Measurements from ENCODE around the gene PDE11A. TPM values are rescaled to one million over a fixed set of nuclear protein-coding genes. Genes with fewer than 3 reads are reported as not detected.

Gene PDE11A
- total and polyA plus RNA-seq, 8 donors, result under 0.01 to 0.87 (median 0.40) TPM; not detected in 2

- Histone ChIP-seq H3K27ac (no peak overlapping the region), H3K27me3 (no peaks in the 10 kb centered on the region), H3K36me3 (no peaks in the 10 kb centered on the region), H3K4me1 (peaks cover 0 to 5% (median 2%) of the 10 kb centered on the region in 4 donors), H3K4me3 (no peak overlapping the region), H3K9me3 (no peaks in the 10 kb centered on the region)
- intact Hi-C loops (cut with DNase I; ENCODE audit: low total_unique reads), result no loop called here
- DNase-seq, result no peak
- WGBS, 5 donors, result 67 to 82% (median 75%) methylated on average over 1 of the region's 1 CpG
- TF ChIP-seq POLR2A (IDR thresholded peaks at IDR 0.05) (no peak), POLR2AphosphoS5 (IDR thresholded peaks at IDR 0.05) (no peak), CTCF (IDR thresholded peaks at IDR 0.05) (no peak), EP300 (IDR thresholded peaks at IDR 0.05) (no peak)
Observed at GRCh38 chr2:177889818-177890460, 182.6 kb downstream of the PDE11A start.

- Histone ChIP-seq H3K27ac (no peak overlapping the region), H3K9me3 (no peaks in the 10 kb centered on the region), H3K4me1 (peaks cover 0 to 5% (median 0%) of the 10 kb centered on the region in 4 donors), H3K27me3 (no peaks in the 10 kb centered on the region), H3K36me3 (no peaks in the 10 kb centered on the region), H3K4me3 (no peak overlapping the region)
- no peak for DNase-seq
- no peak for TF ChIP-seq POLR2AphosphoS5 (IDR thresholded peaks at IDR 0.05)
- TF ChIP-seq EP300 (IDR thresholded peaks at IDR 0.05), result no peak
- TF ChIP-seq CTCF (IDR thresholded peaks at IDR 0.05), result no peak
- TF ChIP-seq POLR2A (IDR thresholded peaks at IDR 0.05), result no peak
- 68 to 75% (median 71%) methylated on average over 2 of the region's 2 CpGs for WGBS, 5 donors
- intact Hi-C loops (cut with DNase I; ENCODE audit: low total_unique reads), result no loop called here
Observed at GRCh38 chr2:177888581-177888980, 184.0 kb downstream of the PDE11A start.

- no peak overlapping the region for H3K27ac ChIP-seq
- no peak for DNase-seq
- TF ChIP-seq POLR2A (IDR thresholded peaks at IDR 0.05) (no peak), EP300 (IDR thresholded peaks at IDR 0.05) (no peak), CTCF (IDR thresholded peaks at IDR 0.05) (no peak), POLR2AphosphoS5 (IDR thresholded peaks at IDR 0.05) (no peak)
- H3K4me1 ChIP-seq, result peaks cover 0 to 3% (median 0%) of the 10 kb centered on the region in 4 donors
- H3K9me3 ChIP-seq, result no peaks in the 10 kb centered on the region
- WGBS, 5 donors, result 80 to 99% (median 89%) methylated on average over 3 of the region's 3 CpGs
- H3K27me3 ChIP-seq, result no peaks in the 10 kb centered on the region
- intact Hi-C loops (cut with DNase I; ENCODE audit: low total_unique reads), result no loop called here
- H3K36me3 ChIP-seq, result no peaks in the 10 kb centered on the region
- no peak overlapping the region for H3K4me3 ChIP-seq
Observed at GRCh38 chr2:177887722-177888121, 184.9 kb downstream of the PDE11A start.

GRCh38 chr2:177886824-177887223, 185.8 kb downstream of the PDE11A start:
- Histone ChIP-seq H3K4me1 (no peaks in the 10 kb centered on the region), H3K4me3 (no peak overlapping the region), H3K27ac (no peak overlapping the region), H3K27me3 (no peaks in the 10 kb centered on the region), H3K9me3 (no peaks in the 10 kb centered on the region), H3K36me3 (no peaks in the 10 kb centered on the region)
- intact Hi-C loops (cut with DNase I; ENCODE audit: low total_unique reads), result no loop called here
- 66 to 82% (median 75%) methylated on average over 1 of the region's 1 CpG for WGBS, 5 donors
- DNase-seq, result no peak
- TF ChIP-seq CTCF (IDR thresholded peaks at IDR 0.05) (no peak), POLR2A (IDR thresholded peaks at IDR 0.05) (no peak), EP300 (IDR thresholded peaks at IDR 0.05) (no peak), POLR2AphosphoS5 (IDR thresholded peaks at IDR 0.05) (no peak)
